Stimulated activated naive CD8-positive, alpha-beta T cell treated with anti-CD3 and anti-CD28 coated beads, Interleukin-15, amount 100 ng/mL, for 72 hours (primary cell): Measurements from ENCODE around the gene CXCL12.

Experiments used
- ATAC-seq: fragments of 150-1000 bp; cut with Tn5 transposase; 2 replicates; pipeline ENCODE4 v1.10.0; 2021; ENCODE audit warnings: mild to moderate bottlenecking, moderate library complexity
- DNase-seq, 2 donors: peaks; one replicate each; pipeline ENCODE4 v3.0.0; 2021 to 2022
- H3K27ac Mint-ChIP-seq, 2 donors: one replicate each; pipeline ENCODE4 v1.8.0; 2022; ENCODE audit warnings: mild to moderate bottlenecking in 2 of 2, mixed read lengths in 2 of 2, moderate library complexity in 2 of 2
- H3K27me3 Mint-ChIP-seq: one replicate; pipeline ENCODE4 v1.8.0; 2022; ENCODE audit warnings: mixed read lengths
- H3K4me1 Mint-ChIP-seq: one replicate; pipeline ENCODE4 v1.8.0; 2022; ENCODE audit warnings: mild to moderate bottlenecking, mixed read lengths
- H3K4me3 Mint-ChIP-seq, 2 donors: one replicate each; pipeline ENCODE4 v1.8.0; 2022; ENCODE audit warnings: mild to moderate bottlenecking in 2 of 2, mixed read lengths in 2 of 2, moderate library complexity in 1 of 2
- H3K9me3 Mint-ChIP-seq, 2 donors: one replicate each; pipeline ENCODE4 v1.8.0; 2022; ENCODE audit warnings: mixed read lengths in 2 of 2

CXCL12 gene

GRCh38 chr10:44393834-44394547 lies 9.1 kb upstream of the CXCL12 start:
- no peaks in the 10 kb centered on the region for H3K4me1 Mint-ChIP-seq
- H3K4me3 Mint-ChIP-seq, result no peak overlapping the region
- ATAC-seq (no peak), DNase-seq (no peak)
- peaks cover 47% of the 10 kb centered on the region for H3K27me3 Mint-ChIP-seq
- H3K9me3 Mint-ChIP-seq, result no peaks in the 10 kb centered on the region
- no peak overlapping the region for H3K27ac Mint-ChIP-seq

GRCh38 chr10:44393051-44393630 lies 8.2 kb upstream of the CXCL12 start:
- ATAC-seq (no peak), DNase-seq (no peak)
- H3K27ac Mint-ChIP-seq, result no peak overlapping the region
- H3K4me1 Mint-ChIP-seq, result no peaks in the 10 kb centered on the region
- no peak overlapping the region for H3K4me3 Mint-ChIP-seq
- H3K9me3 Mint-ChIP-seq, result no peaks in the 10 kb centered on the region
- H3K27me3 Mint-ChIP-seq, result peaks cover 47% of the 10 kb centered on the region

GRCh38 chr10:44392420-44392819 lies 7.5 kb upstream of the CXCL12 start:
- Mint-ChIP-seq H3K27ac (no peak overlapping the region), H3K4me1 (no peaks in the 10 kb centered on the region), H3K4me3 (no peak overlapping the region), H3K27me3 (peaks cover 54% of the 10 kb centered on the region), H3K9me3 (no peaks in the 10 kb centered on the region)
- DNase-seq, result no peak
- no peak for ATAC-seq

GRCh38 chr10:44391981-44392380 lies 7.1 kb upstream of the CXCL12 start:
- Mint-ChIP-seq H3K27me3 (peaks cover 54% of the 10 kb centered on the region), H3K9me3 (no peaks in the 10 kb centered on the region), H3K27ac (no peak overlapping the region), H3K4me3 (no peak overlapping the region), H3K4me1 (no peaks in the 10 kb centered on the region)
- ATAC-seq, result no peak
- no peak for DNase-seq

- DNase-seq, result no peak
- Mint-ChIP-seq H3K27ac (no peak overlapping the region), H3K27me3 (peaks cover 56% of the 10 kb centered on the region), H3K9me3 (no peaks in the 10 kb centered on the region), H3K4me3 (no peak overlapping the region), H3K4me1 (peaks cover 5% of the 10 kb centered on the region)
- ATAC-seq, result no peak
Measured at GRCh38 chr10:44390585-44391072, 5.7 kb upstream of the CXCL12 start.

GRCh38 chr10:44389556-44389955 lies 4.7 kb upstream of the CXCL12 start:
- H3K27me3 Mint-ChIP-seq, result peaks cover 55% of the 10 kb centered on the region
- peaks cover 11% of the 10 kb centered on the region for H3K4me1 Mint-ChIP-seq
- no peak overlapping the region for H3K27ac Mint-ChIP-seq
- no peaks in the 10 kb centered on the region for H3K9me3 Mint-ChIP-seq
- ATAC-seq (no peak), DNase-seq (no peak)
- H3K4me3 Mint-ChIP-seq, result no peak overlapping the region

- no peak overlapping the region for H3K27ac Mint-ChIP-seq
- peaks cover 11% of the 10 kb centered on the region for H3K4me1 Mint-ChIP-seq
- H3K27me3 Mint-ChIP-seq, result peaks cover 57% of the 10 kb centered on the region
- no peak overlapping the region for H3K4me3 Mint-ChIP-seq
- DNase-seq (no peak), ATAC-seq (no peak)
- H3K9me3 Mint-ChIP-seq, result no peaks in the 10 kb centered on the region
Measured at GRCh38 chr10:44389150-44389549, 4.3 kb upstream of the CXCL12 start.

- H3K27ac Mint-ChIP-seq, result no peak overlapping the region
- no peak overlapping the region for H3K4me3 Mint-ChIP-seq
- H3K27me3 Mint-ChIP-seq, result peaks cover 62% of the 10 kb centered on the region
- ATAC-seq (no peak), DNase-seq (no peak)
- H3K9me3 Mint-ChIP-seq, result no peaks in the 10 kb centered on the region
- H3K4me1 Mint-ChIP-seq, result peaks cover 11% of the 10 kb centered on the region
Measured at GRCh38 chr10:44388641-44389040, 3.7 kb upstream of the CXCL12 start.

GRCh38 chr10:44387853-44388251 lies 3.0 kb upstream of the CXCL12 start:
- H3K4me1 Mint-ChIP-seq, result peaks cover 11% of the 10 kb centered on the region
- H3K4me3 Mint-ChIP-seq, result no peak overlapping the region
- H3K27me3 Mint-ChIP-seq, result peaks cover 69% of the 10 kb centered on the region
- DNase-seq, result peak in 1 of 2 donors; percentile 4
- H3K27ac Mint-ChIP-seq, result no peak overlapping the region
- no peak for ATAC-seq
- H3K9me3 Mint-ChIP-seq, result no peaks in the 10 kb centered on the region

GRCh38 chr10:44386546-44387052 lies 1.7 kb upstream of the CXCL12 start:
- peak; percentile 30 to 42 for DNase-seq
- Mint-ChIP-seq H3K27me3 (peaks cover 68% of the 10 kb centered on the region), H3K4me3 (no peak overlapping the region), H3K9me3 (no peaks in the 10 kb centered on the region), H3K27ac (no peak overlapping the region), H3K4me1 (peaks cover 11% of the 10 kb centered on the region)
- ATAC-seq, result peak; percentile 62

- peak overlapping the region; percentile 50 to 69 for H3K4me3 Mint-ChIP-seq
- no peak overlapping the region for H3K27ac Mint-ChIP-seq
- peaks cover 11% of the 10 kb centered on the region for H3K4me1 Mint-ChIP-seq
- peaks cover 62% of the 10 kb centered on the region for H3K27me3 Mint-ChIP-seq
- ATAC-seq (peak; percentile 21), DNase-seq (peak; percentile 7)
- H3K9me3 Mint-ChIP-seq, result no peaks in the 10 kb centered on the region
Measured at GRCh38 chr10:44385696-44386441, 972 bp upstream of the CXCL12 start.

- Mint-ChIP-seq H3K27ac (no peak overlapping the region), H3K4me1 (peaks cover 11% of the 10 kb centered on the region), H3K9me3 (no peaks in the 10 kb centered on the region), H3K4me3 (no peak overlapping the region), H3K27me3 (peaks cover 59% of the 10 kb centered on the region)
- ATAC-seq (no peak), DNase-seq (no peak)
Measured at GRCh38 chr10:44384601-44385025, 284 bp downstream of the CXCL12 start.

- Mint-ChIP-seq H3K4me1 (peaks cover 11% of the 10 kb centered on the region), H3K4me3 (no peak overlapping the region), H3K27me3 (peaks cover 62% of the 10 kb centered on the region), H3K9me3 (no peaks in the 10 kb centered on the region), H3K27ac (no peak overlapping the region)
- ATAC-seq, result no peak
- no peak for DNase-seq
Measured at GRCh38 chr10:44383749-44384600, 922 bp downstream of the CXCL12 start.

GRCh38 chr10:44382981-44383748 lies 1.7 kb downstream of the CXCL12 start:
- Mint-ChIP-seq H3K27ac (no peak overlapping the region), H3K27me3 (peaks cover 68% of the 10 kb centered on the region), H3K4me1 (peaks cover 11% of the 10 kb centered on the region), H3K9me3 (no peaks in the 10 kb centered on the region), H3K4me3 (peak overlapping the region in 1 of 2 donors; percentile 32)
- DNase-seq, result no peak
- ATAC-seq, result no peak
